Measurements from ENCODE around the gene ERVMER34-1.

Gene ERVMER34-1, protein sequence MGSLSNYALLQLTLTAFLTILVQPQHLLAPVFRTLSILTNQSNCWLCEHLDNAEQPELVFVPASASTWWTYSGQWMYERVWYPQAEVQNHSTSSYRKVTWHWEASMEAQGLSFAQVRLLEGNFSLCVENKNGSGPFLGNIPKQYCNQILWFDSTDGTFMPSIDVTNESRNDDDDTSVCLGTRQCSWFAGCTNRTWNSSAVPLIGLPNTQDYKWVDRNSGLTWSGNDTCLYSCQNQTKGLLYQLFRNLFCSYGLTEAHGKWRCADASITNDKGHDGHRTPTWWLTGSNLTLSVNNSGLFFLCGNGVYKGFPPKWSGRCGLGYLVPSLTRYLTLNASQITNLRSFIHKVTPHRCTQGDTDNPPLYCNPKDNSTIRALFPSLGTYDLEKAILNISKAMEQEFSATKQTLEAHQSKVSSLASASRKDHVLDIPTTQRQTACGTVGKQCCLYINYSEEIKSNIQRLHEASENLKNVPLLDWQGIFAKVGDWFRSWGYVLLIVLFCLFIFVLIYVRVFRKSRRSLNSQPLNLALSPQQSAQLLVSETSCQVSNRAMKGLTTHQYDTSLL

GRCh38 chr4:52750819-52751486 lies at the start of gene ERVMER34-1:
Gene ERVMER34-1, minus strand, starts transcription at chr4:52751425. Its CDS starts 5,905 bp downstream, at chr4:52745520.
- no peak for DNase-seq

DNA sequence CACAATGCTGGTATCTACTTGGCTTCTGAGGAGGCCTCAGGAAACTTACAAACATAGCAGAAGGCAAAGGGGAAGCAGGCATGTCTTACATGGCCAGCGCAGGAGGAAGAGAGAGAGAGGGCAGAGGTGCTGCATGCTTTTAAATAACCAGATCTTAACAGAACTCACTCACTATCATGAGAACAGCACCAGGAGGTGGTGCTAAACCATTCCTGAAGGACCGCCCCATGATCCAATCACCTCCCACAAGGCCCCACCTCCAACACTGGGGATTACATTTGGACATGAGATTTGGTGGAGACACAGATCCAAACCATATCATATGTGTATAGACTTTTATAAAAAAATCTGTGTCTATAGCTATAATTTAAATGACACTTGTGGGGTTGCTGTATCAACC lies 48.6 kb upstream of the ERVMER34-1 start:
- DNase-seq, result no peak

DNA sequence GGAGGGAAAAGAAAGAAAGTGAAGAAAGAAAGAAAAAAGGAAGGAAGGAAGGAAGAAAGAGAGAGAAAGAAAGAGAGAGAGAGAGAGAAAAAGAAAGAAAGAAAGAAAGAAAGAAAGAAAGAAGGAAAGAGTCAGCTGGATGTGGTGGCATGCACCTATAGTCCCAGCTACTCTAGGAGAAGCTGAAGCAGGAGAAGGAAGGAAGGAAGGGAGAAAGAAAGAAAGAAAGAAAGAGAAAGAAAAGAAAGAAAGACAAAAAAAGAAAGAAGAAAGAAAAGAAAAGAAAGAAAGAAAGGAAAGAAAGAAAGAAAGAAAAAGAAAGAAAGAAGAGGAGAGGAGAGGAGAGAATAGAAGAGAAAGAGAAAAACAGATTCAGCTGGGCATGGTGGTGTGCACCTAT lies 44.3 kb upstream of the ERVMER34-1 start:
- DNase-seq, result no peak

DNA sequence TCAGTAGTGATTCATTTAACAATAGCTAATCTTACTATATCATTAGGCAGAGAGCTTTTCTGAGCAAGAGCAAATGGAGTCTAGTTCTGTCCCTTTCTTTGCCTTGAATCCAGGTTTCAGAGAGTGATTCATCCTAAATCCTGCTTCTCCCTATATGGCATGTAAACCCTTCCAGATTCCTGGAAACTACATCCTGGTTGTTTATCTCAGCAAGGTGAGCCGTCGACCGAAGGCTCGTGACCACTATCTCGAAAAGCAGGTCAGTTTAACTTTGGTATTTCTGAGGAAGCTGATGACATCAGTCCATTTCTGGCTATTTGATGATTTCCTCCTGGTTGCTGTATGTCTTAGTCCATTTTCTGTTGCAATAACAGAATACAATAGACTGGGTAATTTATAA lies 40.7 kb upstream of the ERVMER34-1 start:
- no peak for DNase-seq

DNA sequence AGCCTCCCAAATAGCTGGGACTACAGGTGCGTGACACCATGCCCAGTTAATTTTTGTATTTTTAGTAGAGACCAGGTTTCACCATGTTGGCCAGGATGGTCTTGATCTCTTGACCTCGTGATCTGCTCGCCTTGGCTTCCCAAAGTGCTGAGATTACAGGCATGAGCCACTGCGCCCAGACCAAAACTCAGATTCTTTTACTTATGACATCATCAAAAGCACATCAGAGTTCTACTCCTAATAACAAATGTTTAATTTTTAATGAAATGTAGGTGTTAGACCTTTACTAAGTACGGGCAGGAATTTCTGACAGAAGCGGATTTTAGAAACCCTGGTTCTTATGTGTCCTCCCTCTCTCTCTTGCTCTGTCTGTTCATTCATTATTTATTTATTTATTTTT lies 38.5 kb upstream of the ERVMER34-1 start:
- DNase-seq, result no peak

GRCh38 chr4:52788806-52789205 lies 37.6 kb upstream of the ERVMER34-1 start:
- DNase-seq, result no peak

DNA sequence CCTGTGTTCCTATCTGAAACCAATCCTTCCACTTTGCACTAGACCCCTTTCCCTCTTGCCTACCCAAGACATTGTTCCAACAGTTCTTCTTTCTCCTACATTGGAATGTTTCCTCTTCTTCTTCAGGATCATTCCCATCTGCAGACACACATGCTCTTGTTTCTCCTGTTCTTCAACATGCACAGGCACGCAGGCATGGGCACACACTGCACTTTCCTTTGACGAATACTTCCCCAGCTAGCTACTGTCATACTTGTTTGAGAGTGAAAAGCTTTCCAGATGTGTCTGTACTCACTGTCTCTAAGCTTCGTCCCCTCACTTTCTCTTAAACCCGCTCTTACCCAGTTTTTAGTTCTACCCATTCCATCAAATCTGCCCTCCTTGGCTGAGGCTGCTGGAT lies 31.8 kb upstream of the ERVMER34-1 start:
- no peak for DNase-seq

DNA sequence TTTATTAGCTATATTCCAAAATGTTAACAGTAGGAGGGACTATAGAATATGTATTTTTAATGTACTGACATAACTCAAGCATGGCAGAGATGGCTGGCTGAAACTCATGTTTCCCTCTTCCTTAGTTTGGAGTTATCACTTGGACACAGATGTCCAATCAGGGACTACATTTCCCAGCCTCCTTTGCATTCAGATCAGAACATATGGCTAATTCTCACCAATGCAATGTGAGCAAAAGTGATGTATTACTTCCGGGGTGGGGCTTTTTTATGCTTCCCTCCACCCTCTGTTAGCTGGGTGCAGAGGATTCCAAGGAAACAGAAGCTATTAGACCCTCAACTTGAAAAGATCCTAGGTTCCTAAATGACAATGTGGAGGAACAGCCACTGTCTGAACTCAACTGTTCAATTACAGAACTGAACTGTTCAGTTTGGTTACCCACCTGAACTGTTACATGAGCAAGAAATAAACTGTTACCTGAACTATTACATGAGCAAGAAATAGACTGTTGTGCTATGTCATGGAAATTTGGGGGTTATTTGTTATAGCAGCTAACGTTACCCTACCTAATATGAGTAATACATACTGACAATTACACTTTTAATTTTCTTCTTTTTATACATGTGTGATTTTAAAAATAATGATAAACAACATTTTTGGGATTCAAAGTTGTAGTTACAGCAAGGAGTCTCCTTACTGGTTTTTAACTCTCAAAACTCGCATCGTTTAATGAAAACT lies 29.6 kb upstream of the ERVMER34-1 start:
- no peak for DNase-seq

DNA sequence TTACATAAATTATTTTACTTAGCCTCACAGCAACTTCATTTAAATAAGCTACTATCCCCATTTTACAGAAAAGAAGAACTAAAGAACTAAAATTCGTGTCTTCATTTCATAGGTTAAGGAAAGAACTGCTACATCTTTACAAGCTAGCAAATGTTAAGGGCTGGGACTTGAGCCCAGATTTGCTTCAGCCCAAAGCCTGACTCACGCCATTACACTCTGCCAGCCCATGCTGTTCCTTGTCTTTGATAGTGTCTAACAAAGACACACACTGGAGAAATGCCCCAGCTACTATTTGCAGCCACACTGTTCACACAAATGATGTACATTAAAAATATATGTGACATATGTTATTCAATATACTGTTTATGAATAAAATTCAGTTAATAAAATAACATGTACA lies 29.0 kb upstream of the ERVMER34-1 start:
- no peak for DNase-seq

- no peak for DNase-seq
These were observed 9.0 kb upstream of the ERVMER34-1 start for GRCh38 chr4:52760256-52760655.

- DNase-seq, result no peak
These were observed 4.2 kb upstream of the ERVMER34-1 start for GRCh38 chr4:52755426-52755825.

DNA sequence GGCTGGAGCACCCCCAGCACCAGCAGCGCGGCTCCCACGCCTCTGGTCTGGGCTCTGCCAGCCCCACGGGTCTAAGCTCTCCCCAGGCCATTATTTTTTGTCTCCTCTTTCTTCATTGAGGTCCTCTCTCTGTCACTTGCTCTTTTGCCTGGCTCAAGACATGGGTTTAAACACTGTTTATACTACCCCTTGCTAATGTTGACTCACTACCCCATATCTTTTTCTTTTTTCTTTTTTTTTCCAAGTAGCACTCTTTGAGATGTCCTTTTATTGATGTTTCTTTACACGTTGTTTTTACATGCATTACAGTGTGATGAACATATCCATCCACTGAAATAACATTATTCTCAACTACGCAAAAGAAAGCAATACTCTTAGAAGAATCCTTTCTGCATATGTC lies 1.7 kb upstream of the ERVMER34-1 start:
- no peak for DNase-seq

DNA sequence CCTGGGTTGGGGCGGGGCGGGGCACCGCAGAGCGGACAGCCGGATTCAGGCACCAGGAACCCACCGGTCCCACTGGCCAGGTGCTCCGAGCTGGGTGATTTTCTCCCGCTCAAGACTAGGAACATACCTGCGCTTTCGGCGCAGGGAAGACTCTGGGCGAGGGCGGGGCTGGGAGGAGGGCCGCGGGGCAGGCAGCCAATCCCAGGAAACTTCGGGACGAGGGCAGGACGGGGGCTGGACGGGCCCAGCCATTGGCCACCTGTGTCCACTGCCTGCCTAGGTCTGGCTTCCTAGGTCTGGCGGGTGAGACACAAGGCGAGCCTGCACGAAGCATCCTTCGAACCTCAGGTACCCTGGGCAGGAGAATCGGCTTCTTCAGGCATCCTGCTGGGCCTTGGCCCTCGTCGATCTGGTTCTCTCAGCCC lies 274 bp upstream of the ERVMER34-1 start:
- no peak for DNase-seq

DNA sequence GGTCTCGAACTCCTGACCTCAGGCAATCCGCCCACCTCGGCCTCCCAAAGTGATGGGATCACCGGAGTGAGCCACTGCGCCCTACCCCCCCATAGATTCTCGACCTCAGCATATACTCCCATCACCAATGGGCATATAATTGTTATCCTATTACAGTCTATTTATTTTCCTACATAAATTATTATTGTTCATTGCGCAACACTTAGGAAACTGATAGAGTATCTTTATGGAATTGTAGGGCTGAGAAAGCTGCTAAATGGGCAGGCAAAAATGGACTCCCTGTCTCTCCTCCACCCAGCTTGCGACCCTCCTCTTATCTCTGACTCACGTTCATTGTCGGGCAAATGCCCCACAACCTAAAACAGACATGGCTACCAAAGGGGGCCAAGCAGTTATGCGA lies 1.0 kb downstream of the ERVMER34-1 start:
- no peak for DNase-seq

DNA sequence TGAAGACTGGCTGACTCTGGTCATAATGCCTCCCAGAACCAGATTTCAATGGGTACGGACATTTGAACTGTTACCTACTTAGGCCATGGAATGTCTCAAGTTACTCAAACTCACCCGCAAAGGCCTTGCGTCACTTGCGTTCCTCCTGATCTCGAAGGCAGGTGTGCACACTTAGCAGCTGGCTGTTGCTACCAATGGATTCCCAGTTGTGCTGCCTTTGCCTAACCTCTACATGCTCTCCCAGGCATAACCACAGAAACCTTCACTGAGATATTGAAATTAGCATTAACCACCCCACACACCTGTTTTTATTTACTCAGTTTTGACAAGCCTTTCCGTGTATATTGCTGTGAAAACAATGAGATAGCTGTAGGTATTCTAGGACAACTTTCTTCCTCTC lies 2.8 kb downstream of the ERVMER34-1 start:
- DNase-seq, result no peak

GRCh38 chr4:52744588-52744987 lies 6.6 kb downstream of the ERVMER34-1 start:
- DNase-seq, result no peak

GRCh38 chr4:52743444-52744019 lies 7.7 kb downstream of the ERVMER34-1 start:
- DNase-seq, result no peak

DNA sequence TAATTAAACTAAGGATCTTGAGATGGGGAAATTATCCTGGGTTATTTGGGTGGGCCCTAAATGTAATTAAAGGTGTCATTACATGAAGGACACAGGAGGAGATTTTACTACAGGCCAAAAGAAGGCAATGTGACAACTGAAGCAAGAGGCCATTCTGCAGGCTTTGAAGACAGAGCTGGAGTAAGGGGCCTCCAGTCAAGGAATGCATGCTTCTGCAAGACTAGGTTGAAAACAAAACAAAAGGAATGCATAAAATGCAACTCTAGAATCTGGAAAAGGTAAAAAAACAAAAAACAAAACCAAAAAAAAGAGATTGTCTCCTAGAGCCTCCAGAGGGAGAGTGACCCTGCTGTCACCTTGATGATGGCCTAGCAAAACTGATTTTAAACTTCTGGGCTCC lies 21.6 kb downstream of the ERVMER34-1 start:
- no peak for DNase-seq

DNA sequence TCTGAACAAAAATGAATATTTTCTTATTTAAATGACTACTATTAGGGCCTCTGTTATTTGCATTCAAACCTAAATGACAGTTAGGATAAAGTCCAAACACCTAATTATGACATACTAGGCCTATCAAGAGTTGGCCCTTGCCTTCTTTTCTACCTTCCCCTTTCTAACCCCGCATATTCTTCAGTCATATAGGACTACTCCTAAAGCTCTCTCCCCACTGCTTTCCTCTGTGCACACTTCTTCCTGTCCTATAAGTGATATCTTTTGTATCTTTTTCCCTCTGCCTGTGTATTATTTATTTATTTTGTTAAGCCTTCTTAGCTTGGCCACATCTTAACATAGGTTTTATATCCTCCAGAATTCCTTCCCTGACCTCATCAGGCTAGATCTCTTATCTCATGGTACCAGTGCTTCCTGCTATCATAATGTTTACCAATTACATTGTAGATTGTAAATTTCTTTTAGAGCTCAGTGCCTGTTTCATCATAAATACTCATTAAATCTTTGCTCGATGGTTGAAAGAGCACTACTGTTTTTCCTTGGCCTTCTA lies 22.5 kb downstream of the ERVMER34-1 start:
- DNase-seq, result no peak

GRCh38 chr4:52726826-52727580 lies 24.2 kb downstream of the ERVMER34-1 start:
- DNase-seq, result no peak

GRCh38 chr4:52721968-52722815 lies 29.0 kb downstream of the ERVMER34-1 start:
- peak; percentile 87 for DNase-seq
